ENCODE data around the gene SLC6A3.

DNA sequence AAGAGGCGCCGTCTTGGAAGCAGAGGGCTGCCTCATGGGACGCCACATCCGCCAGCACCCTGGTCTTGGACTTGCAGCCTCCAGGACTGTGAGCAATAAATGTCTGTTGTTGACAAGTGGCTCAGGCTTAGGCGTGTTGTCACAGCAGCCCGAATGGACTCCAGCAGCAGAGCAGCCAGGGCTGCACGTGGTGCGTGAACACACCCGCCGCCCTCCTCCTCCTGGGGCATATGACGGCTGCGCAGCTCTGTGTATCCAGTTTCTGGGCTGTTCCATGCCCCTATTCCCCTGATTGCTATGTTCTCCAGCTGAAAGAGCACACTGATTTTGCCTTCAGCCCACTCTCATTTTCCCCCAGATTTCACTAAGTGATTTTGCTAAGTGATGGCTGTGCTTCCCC is 64.3 kb downstream of the SLC6A3 start:
- no peak for TF ChIP-seq FOXM1 (IDR thresholded peaks at IDR 0.05; ENCODE audit: borderline replicate concordance)
- no peak for TF ChIP-seq ELF4 (IDR thresholded peaks at IDR 0.05)
- no peak for TF ChIP-seq SP1 (IDR thresholded peaks at IDR 0.05)
- TF ChIP-seq FOXK2 (IDR thresholded peaks at IDR 0.05) = no peak
- TF ChIP-seq ZNF384 (IDR thresholded peaks at IDR 0.05) = no peak
- no peak for TF ChIP-seq SUZ12 (IDR thresholded peaks at IDR 0.05)
- no peak for TF ChIP-seq NFRKB (IDR thresholded peaks at IDR 0.05)
- no peak for TF ChIP-seq FOXA1 (IDR thresholded peaks at IDR 0.05)
- TF ChIP-seq BHLHE40 (IDR thresholded peaks at IDR 0.05; ENCODE audit: borderline replicate concordance) = no peak

Data from HEK293T (cell line).